NOMO-1 (cell line): ENCODE results near the gene FAM118B.

Experiments
- DNase-seq, 2 experiments: peaks; one replicate each; lab custom pipeline; 2025; ENCODE audit not compliant: unreplicated experiment in 2 of 2; lab: John Stamatoyannopoulos, UW

Gene FAM118B

DNA sequence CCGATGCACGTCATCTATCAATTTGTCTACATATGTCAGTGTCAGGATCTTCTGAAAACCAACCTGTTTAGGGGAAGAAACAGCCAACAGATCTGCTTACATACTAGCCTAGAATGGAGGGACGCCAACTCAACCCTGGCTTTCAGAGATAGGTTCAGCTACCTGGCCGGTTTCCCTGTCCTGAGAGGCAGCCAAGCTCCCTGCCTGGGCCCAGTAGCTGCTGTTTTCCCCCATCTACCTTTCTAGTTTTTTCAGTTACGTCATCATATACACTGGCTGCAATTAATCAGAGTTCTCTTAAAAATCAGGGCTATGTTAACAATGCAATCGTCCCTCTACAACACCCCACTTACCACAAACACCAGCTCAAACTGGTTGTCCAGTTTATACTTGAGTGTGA is 56.1 kb downstream of the FAM118B start:
- DNase-seq: no peak

DNA sequence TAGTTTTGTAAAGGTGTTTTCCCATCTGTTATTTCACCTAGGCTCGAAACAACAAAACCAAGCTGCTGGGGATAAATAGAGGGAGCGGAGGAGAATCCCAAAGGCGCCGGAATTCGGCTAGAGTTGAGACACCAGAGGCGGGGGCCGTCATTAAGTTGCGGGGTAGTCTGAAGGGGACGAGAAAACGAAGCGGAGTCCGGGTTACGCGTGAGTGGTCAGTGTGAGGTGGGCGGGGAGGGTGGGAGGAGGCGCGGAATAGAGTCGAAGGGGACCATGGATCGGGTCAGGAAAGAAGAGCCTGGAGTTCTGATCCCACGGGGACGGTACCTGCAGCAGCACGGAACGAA is 56.8 kb downstream of the FAM118B start:
- no peak for DNase-seq

DNA sequence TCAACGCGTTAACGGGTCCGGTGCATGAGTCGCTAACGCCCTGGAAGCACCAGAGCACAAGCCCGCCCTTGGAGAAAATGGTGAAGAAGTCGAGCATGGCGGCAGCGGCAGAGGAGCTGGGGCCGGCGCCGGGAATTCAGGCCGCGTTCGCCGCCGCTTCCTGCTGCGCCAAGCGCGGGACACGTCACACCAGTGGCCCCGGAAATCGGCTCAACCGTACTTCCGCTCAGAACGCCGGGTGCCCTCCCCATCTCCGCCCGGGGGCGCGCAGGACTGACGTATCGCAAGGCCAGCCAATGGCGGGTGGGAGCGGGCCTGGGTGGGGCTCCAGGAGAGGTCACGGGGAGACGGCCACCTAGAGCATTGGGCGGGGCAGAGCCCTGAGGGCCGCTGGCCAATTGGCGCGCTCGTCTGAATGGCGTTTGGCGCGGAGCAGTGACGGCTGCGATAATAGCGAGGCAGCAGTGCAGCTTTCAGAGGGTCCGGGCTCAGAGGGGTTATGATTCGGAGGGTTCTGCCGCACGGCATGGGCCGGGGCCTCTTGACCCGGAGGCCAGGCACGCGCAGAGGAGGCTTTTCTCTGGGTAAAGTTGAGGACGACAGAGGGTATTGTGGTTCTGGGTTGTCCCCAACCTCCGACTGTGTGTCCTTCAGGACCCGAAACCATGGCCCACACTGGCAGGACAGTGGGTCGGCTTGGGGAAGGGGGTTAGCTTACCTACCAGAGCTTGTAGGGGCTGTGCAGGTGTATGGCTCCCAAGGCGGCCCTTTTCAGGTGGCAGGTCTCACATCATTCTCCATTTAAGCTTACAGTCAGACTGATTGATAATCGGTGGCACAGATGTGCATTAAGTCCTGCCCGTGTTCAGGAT is 57.4 kb downstream of the FAM118B start, which contains the start of the genes FOXRED1 and SRPRA:
FOXRED1 (plus strand) TSS at position 447 of the 872 bp plus-strand sequence; CDS start at position 500, 53 bp downstream.
SRPRA (minus strand) TSS at position 188 of the 872 bp plus-strand sequence; CDS start at position 97, 91 bp downstream.
- DNase-seq: peak; percentile 97 to 99

DNA sequence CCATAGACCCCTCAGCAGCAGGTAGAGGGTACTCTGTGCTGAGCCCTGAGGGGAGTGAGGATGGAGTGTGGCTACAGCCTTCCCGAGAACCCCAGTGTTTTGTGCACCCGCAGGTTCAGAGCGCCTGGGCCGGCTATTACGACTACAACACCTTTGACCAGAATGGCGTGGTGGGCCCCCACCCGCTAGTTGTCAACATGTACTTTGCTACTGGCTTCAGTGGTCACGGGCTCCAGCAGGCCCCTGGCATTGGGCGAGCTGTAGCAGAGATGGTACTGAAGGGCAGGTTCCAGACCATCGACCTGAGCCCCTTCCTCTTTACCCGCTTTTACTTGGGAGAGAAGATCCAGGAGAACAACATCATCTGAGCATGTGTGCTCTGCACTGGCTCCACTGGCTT is 65.7 kb downstream of the FAM118B start:
- no peak for DNase-seq

DNA sequence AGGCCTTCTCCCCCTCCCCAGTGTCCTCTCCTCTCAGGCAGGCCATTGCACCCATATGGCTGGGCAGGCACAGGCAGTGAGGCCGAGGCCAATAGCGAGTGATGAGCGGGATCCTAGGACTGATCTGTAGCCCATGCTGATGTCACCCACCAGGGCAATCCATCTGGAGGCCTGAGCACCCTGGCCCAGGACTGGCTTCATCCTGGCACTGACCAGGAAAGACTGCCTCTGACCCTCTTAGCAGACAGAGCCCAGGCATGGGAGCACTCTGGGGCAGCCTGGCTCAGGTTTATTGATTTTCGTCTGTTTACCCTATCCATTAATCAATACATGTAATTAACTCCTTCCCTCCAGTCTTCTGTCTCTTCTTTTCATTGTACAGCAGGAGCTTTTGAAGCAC is 66.2 kb downstream of the FAM118B start:
- DNase-seq: no peak

DNA sequence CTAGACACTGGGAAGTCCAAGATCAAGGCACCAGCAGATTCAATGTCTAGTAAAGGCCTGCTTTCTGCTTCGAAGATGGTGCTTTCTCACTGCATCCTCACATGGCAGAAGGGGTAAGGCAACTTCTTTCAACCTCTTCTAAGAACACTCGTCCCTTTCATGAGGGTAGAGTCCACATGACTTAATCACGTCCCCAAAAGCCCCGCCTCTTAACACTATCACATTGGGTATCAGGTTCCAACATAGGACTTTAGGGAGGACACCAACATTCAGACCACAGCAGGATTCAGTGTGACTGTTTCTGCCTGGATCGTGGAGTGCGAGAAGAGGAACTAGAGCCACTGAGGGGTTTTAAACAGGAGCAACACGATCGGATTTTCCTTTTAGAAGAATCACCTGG is 67.6 kb downstream of the FAM118B start:
- DNase-seq: no peak

DNA sequence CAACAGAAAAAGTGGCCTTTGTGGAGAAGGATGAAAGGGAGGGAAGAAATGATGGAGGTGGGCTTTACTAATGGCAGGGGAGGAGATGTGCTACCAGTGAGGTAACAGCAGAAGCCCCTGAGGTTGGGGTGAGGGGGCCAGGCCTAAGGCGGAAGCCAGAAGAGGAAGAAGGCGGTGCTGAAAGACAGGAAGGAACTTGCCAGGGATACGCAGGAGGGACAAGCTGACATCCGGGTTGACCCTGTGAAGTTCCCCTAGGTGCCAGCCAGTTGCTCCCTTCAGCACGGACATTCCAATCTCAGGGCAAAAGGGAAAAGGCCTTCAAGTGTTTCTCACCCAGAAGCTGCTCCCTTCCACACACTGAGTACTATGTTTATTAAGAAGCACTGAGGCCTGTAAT is 69.0 kb downstream of the FAM118B start:
- DNase-seq: peak; percentile 56

DNA sequence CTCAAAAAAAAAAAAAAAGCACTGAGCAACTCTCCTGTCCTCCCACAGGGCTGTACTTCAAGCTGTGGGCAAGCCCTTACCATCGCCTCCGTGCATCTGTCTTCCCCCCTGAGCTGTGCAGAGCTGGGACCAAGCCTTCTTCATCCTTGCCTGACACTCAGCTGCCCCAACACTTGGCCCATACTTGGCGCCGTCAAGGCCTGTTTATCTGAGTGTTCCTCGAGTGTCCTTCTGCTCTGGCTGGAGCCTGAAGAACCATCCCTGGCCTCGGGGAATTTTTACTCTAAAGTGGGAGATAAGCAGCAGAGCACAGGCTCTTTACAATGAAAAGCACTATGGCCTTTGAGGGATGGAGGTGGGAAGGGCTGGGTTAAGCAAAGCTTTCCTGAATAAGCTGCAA is 69.7 kb downstream of the FAM118B start:
- DNase-seq: no peak

DNA sequence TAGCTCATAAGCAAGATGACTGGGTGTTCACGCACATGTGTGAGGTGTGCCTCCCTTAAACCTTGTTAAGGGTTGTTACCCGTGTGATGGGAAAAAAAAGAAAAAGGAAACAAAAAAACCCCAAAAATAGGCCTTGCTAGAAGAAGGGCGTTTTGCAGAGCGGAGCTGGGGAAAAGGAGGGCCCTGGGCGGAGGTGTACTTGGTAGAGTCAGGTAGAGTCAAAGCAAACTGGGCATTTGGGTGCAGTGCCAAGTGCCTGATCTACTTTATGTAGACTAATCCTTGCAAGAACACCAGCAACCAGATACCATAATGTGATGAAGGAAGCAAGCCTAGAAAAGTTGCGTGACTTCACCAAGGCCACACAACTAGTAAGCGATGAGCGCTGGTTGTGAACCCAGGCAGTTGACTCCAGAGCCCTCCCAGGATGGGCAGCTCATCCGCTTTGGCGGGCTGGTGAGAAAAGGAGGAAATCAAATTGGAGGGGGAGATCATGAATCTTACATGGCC is 70.1 kb downstream of the FAM118B start:
- DNase-seq: no peak

DNA sequence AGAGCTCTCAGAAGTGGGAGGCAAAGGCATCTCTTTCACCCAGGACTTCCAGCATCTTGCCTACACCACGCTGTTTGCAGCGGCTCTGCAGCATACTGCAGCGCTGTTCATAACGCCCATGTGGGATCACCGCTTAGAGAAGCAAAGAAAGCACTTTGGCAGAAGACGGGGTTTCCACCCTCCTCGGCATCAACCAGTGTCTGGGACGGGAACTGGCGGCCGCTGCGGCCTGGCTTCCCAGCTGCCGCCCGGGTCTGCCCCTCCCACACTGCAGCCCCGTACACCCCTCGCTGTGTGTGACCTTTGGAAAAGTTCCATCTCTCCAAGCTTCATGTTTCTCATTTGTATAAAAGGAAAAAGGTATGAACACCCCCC is 70.8 kb downstream of the FAM118B start:
- peak in 1 of 2 experiments; percentile 11 for DNase-seq

DNA sequence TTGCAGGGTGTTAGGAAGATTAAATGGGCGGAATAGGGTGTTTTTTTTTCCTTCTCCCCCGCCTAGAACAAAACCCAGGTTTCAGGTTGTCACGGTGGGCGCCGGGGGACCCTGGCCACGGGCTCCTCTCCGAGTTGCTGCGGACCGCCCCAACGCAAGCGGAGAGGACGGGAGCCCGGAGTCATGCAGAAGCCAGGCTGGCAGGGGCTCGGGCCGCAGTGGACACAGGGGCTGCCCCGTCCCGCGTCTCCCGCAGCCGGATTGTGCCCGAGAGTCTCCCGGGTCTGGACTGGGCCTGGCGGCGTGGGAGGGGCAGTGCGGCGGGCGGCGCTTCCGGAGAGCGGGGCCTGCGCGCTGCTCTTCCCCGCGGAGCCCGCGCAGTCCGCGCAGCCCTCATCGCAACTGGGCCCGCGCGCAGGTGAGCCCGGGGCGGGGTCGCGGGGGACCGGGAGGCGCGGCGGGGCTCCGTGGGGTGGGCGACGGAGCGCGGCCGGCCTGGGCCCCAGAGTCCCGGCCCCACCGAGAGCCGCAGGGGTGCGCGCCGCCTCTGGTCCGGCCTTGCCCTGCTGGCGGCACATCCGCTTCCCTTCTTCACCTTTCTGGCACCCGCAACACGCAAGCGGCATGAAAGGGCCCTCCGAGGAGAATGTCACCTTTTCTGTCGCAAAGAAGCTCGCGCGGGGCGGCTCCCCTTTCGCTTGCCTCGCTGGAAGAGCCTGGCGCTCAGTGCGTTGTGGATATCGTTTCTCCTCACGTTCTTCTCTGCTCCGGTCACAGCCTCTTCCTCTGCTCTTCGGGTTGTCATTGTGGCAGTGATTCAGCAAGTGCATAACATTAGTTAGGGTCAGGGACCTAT is 71.4 kb downstream of the FAM118B start, which contains the start of gene TIRAP:
TIRAP (plus strand) TSS at position 358 of the 856 bp plus-strand sequence. CDS start 7,802 bp downstream, outside the sequence.
- DNase-seq: peak; percentile 40 to 62

DNA sequence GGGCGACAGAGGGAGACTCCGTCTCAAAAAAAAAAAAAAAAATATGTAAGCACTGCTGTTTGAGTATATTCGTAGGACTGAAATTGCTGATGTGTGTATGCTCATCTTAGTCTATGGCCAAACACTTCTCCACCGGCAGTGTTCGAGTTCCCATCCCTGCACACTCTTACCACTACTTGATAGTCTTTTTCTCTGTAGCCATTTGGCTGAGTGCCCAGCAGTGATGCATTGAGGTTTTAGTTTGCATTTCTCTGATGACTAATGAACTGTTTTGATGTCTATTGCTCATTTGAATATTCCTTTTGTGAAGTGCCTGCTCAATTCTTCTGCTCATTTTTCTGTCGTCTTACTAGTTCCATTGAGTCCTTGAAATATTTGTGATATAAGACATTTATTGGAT is 73.2 kb downstream of the FAM118B start:
- DNase-seq: peak; percentile 20 to 46

DNA sequence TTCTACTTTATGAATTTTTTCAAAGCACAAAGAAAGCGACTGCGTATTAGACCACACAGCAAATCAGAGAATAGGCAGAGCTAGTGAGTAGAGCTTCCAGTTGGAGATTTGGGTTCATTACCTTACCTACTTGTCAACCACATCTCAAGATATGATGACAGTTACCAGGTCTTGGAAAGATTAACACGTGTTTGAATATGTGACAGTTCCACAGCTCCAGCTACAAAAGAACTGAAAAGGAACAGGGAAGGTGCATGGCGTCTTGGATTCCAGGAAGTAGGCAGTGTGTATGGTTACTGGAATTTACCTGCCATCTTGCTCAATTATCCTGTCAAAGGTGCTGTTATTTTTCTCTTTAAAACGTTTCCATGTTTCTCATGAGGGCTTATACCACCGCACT is 76.7 kb downstream of the FAM118B start:
- no peak for DNase-seq

DNA sequence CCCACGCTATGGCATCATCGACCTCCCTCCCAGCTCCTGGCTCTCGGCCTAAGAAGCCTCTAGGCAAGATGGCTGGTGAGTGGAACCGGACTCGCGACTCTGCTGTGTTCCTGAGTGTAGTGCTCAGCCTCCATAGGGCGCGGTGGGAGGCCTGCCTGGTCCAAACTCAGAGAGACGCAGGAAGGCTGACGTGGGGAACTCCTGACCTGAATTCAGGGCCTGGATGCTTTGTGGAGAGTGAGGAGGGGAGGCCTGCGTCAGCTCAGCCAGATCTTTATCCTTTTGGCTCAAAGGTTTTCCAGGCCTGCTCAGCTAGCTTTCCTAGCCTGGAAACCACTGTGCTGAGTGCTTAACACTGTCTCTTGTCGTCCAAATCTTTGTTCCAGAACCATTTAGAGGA is 79.3 kb downstream of the FAM118B start:
- DNase-seq: no peak

DNA sequence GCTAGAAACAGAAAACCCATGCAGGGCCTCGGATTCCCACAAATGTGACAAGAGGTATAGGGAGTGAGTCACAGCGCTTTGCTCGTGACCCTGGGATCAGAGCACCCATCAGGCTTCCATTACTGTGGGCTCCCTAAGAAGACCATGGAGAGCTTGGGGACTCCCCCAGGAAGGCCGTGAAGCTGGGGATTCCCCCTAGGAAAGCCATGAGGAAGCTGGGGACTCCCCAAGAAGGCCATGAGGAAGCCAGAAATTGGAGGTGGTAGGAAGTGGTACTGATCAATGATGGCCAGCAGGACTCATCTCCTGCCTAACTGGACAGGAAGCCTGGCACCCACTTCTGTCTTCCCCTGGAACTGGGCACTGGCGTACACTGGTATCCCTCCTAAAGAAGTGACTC is 82.1 kb downstream of the FAM118B start:
- no peak for DNase-seq

DNA sequence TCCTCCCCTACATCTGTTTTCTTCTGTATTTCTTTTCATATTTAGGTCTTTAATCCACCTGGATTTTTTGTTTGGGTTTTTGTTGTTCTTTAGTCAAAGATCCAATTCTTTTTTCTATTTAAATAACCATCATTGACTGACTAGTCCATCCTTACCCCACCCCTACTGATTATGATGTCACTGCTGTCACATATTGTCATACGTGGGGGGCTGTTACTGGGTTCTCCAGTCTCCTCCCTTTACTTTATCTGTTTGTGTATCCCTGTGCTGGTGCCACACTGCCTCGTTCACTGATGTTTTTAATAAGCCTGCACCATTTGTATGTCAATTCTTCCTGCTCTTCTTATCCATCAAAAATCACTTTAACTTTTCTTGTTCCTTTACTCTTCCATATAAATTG is 85.4 kb downstream of the FAM118B start:
- DNase-seq: no peak

DNA sequence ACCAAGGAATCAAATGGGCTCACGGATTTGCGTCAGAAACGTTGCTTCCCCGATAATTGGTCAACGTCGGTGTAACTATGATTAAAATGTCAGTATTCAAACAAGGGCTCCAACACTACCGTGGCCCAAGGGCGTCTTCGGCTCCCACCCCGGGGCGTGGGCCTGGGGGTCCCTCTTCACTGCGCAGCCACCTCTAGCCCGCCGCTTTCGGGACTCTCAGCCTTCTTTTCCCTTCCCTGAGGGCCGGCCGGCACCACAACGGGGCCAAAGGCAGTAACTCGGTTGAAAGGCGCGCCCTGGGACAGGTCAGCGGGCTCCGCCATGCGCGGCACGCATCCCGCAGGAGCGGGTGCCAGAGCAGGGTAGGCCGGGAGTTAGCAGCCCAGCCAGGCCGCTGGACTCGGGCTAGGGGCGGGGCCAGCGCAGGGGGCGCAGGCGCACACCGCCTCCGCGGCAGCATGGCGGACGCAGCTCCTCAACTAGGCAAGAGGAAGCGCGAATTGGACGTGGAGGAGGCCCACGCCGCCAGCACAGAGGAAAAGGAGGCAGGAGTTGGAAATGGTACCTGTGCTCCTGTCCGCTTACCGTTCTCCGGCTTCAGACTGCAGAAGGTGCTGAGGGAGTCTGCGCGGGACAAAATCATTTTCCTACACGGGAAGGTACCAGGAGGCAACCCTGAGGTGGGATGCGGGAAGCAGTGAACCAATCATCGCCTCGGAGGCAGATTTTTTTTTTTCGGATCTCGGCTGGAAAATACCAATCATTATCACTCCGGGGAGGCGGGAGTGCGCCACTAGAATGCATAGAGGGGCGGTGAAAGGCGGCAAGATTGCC is 92.3 kb downstream of the FAM118B start, which contains the start of gene DCPS:
DCPS (plus strand) TSS at position 438 of the 834 bp plus-strand sequence; CDS start at position 459, 21 bp downstream.
- DNase-seq: peak; percentile 71 to 90

DNA sequence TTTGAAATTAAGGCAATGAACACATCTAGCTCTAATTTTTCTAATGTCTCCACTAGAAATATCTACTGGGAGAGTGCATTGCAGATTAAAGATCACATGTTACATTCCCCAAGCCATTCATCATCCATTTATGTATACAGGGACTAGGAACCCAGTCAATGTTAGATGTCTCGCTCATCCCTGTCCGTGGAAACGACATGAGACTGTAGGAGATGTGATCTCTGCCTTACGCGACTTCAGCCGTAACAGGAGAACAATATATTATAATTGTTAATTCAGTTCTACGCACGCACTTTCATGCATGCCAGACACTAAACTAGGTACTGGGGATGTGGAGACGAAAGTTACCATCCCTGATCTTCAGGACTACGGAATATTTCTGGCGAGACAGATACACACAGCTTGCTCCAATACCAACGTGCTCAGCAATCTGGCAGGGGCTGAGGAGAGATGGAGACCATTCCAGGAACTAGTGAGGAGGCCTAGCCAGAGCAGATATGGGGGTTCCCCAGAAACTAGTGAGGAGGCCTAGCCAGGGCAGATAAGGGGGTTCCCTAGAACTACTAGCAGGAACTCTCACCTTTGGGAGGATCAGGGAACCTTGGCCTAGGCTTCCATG is 93.0 kb downstream of the FAM118B start:
- DNase-seq: no peak

DNA sequence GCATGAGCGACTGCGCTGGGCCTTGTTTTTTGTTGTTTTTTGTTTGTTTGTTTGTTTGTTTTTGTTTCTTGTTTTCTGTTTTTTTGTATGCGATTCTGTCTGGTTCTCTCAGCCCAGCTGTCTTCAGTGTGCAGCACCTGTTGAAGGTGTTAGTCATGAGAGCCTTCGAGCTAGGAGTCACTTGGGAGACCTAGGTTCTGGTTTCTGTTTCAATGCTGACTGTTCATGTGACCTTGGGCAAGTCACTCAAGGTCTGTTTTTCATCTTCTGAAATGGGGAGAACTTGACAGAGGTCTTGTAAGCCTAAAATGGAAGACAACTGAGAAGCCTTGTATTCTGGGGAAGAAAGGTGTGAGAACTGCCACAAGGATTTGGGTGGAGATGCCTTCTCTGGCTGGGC is 94.1 kb downstream of the FAM118B start:
- no peak for DNase-seq

DNA sequence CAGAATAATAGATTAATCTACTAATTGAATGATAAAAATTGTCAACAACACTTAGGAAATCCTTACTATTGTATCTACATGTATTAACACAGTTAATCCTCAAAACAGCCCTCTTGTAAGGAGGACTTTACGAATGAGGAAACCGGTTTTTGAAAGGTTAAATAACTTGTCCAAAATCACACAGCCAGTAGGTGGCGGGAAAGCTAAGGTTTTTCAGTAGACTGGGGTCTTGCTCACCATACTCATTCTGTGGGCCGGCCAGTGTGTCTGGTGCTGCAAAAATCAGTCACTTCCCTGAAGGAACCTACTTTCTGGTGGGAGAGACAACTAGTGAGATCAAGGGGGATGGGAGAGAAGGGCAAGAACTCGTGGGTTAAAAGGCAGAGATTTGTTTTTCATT is 96.1 kb downstream of the FAM118B start:
- DNase-seq: peak; percentile 46 to 71
